ENCODE data around the gene ARHGEF16. TPM values are rescaled to one million over a fixed set of nuclear protein-coding genes. Genes with fewer than 3 reads are reported as not detected.

The ARHGEF16 gene
- total RNA-seq, 1 donor from 2014 or later = 20.3 TPM

GRCh38 chr1:3516481-3516869, 62.0 kb downstream of the ARHGEF16 start:
- no peaks in the 10 kb centered on the region for H3K9me3 Mint-ChIP-seq
- no peak for DNase-seq (ENCODE audit: low spot score in 2 of 2, unreplicated experiment in 2 of 2)
- no peaks in the 10 kb centered on the region for H3K4me1 Mint-ChIP-seq
- H3K27ac Mint-ChIP-seq = no peak overlapping the region
- TF ChIP-seq, protein P1, sequence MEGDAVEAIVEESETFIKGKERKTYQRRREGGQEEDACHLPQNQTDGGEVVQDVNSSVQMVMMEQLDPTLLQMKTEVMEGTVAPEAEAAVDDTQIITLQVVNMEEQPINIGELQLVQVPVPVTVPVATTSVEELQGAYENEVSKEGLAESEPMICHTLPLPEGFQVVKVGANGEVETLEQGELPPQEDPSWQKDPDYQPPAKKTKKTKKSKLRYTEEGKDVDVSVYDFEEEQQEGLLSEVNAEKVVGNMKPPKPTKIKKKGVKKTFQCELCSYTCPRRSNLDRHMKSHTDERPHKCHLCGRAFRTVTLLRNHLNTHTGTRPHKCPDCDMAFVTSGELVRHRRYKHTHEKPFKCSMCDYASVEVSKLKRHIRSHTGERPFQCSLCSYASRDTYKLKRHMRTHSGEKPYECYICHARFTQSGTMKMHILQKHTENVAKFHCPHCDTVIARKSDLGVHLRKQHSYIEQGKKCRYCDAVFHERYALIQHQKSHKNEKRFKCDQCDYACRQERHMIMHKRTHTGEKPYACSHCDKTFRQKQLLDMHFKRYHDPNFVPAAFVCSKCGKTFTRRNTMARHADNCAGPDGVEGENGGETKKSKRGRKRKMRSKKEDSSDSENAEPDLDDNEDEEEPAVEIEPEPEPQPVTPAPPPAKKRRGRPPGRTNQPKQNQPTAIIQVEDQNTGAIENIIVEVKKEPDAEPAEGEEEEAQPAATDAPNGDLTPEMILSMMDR (IDR thresholded peaks at IDR 0.05; ENCODE audit: unreplicated experiment) = no peak
- H3K36me3 Mint-ChIP-seq = peaks cover 7% of the 10 kb centered on the region
- no peak overlapping the region for H3K4me3 Mint-ChIP-seq
- H3K27me3 Mint-ChIP-seq (ENCODE audit: low read depth) = no peaks in the 10 kb centered on the region

DNA sequence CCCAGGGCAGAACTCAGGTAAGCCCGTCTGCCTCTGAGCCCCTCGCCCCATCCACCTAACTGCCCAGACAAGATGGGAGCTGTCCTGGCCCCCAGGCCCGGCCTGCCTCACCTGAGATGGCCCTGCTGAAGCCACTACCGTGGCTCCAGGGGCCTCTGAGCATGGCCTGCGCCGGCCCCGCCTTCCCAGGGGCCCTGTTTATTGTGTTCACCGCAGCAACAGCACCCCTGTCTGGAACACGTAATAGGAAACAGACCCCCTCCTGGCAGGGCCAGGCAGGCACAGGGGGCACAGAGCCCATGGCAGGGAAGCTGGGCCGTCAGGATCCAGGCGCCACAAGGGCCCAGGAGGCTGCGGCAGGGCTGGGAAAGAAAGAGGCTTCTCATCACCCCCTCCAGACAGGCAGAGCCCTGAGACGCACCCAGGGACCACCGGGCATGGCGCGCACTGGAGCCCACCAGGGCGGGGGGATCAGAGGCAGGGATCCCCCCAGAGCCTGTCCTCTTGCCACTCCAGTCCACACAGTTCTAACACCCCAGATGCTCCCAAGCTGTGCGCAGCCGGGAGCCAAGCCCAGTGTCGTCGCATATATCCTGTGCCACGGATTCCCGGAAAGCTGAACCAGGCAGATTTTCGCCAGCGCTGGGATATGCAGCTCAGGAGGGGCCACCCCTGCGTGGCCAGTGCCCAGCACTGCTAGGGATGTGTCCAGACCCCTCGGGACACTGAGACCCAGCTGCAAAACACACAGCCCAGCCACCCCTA, 62.6 kb downstream of the ARHGEF16 start:
- H3K27me3 Mint-ChIP-seq (ENCODE audit: low read depth) = no peaks in the 10 kb centered on the region
- no peak overlapping the region for H3K27ac Mint-ChIP-seq
- DNase-seq (ENCODE audit: low spot score in 2 of 2, unreplicated experiment in 2 of 2) = no peak
- H3K4me3 Mint-ChIP-seq = no peak overlapping the region
- H3K9me3 Mint-ChIP-seq = no peaks in the 10 kb centered on the region
- TF ChIP-seq, protein P1 (IDR thresholded peaks at IDR 0.05; ENCODE audit: unreplicated experiment) = no peak
- H3K4me1 Mint-ChIP-seq = no peaks in the 10 kb centered on the region
- peaks cover 7% of the 10 kb centered on the region for H3K36me3 Mint-ChIP-seq

GRCh38 chr1:3518256-3518655, 63.8 kb downstream of the ARHGEF16 start:
- Mint-ChIP-seq H3K9me3 (no peaks in the 10 kb centered on the region), H3K27me3 (ENCODE audit: low read depth) (no peaks in the 10 kb centered on the region), H3K36me3 (peaks cover 2% of the 10 kb centered on the region), H3K27ac (no peak overlapping the region), H3K4me1 (no peaks in the 10 kb centered on the region), H3K4me3 (no peak overlapping the region)
- TF ChIP-seq, protein P1 (IDR thresholded peaks at IDR 0.05; ENCODE audit: unreplicated experiment) = peak; percentile 98
- no peak for DNase-seq (ENCODE audit: low spot score in 2 of 2, unreplicated experiment in 2 of 2)

DNA sequence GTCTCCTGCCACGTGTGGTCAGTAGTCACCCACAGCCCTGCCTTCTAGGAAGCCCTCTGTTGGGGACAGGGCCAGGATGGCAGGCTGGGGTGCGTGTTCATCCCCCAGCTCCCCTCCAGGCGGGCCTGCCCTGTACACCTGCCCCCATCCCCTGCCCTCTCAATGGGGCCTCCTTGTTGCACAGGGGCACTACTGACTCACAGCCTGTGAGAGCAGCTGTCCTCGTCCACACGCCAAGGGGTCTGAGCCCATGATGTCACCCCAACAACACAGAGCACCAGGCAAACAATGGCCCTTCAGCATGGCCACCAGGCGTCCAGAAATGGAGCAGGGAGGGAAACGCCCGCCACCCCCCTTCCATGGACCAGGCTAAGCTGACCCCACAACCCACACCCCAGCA, 64.3 kb downstream of the ARHGEF16 start:
- no peak for DNase-seq (ENCODE audit: low spot score in 2 of 2, unreplicated experiment in 2 of 2)
- Mint-ChIP-seq H3K36me3 (peaks cover 1% of the 10 kb centered on the region), H3K27ac (no peak overlapping the region), H3K4me3 (no peak overlapping the region), H3K27me3 (ENCODE audit: low read depth) (no peaks in the 10 kb centered on the region), H3K4me1 (no peaks in the 10 kb centered on the region), H3K9me3 (no peaks in the 10 kb centered on the region)
- TF ChIP-seq, protein P1 (IDR thresholded peaks at IDR 0.05; ENCODE audit: unreplicated experiment) = no peak

GRCh38 chr1:3519301-3519885, 64.9 kb downstream of the ARHGEF16 start:
- H3K27me3 Mint-ChIP-seq (ENCODE audit: low read depth) = no peaks in the 10 kb centered on the region
- H3K9me3 Mint-ChIP-seq = no peaks in the 10 kb centered on the region
- H3K36me3 Mint-ChIP-seq = no peaks in the 10 kb centered on the region
- TF ChIP-seq, protein P1 (IDR thresholded peaks at IDR 0.05; ENCODE audit: unreplicated experiment) = no peak
- H3K4me3 Mint-ChIP-seq = no peak overlapping the region
- no peaks in the 10 kb centered on the region for H3K4me1 Mint-ChIP-seq
- no peak overlapping the region for H3K27ac Mint-ChIP-seq
- DNase-seq (ENCODE audit: low spot score in 2 of 2, unreplicated experiment in 2 of 2) = no peak
